IMR-90 (cell line): Measurements from ENCODE around the gene MFSD6. TPM values are rescaled to one million over a fixed set of nuclear protein-coding genes. Genes with fewer than 3 reads are reported as not detected.

Source experiments
- polyA plus RNA-seq, 3 experiments: library from polyadenylated mRNA; depleted of rRNA; stranded (reverse); fragments of >200 nt; gene quantifications; 2 replicates each; pipeline ENCODE4 v1.2.3, GENCODE V29; 2012; ENCODE audit warnings: low replicate concordance in 1 of 3
- total RNA-seq: library from RNA; depleted of rRNA; stranded (reverse); fragments of >200 nt; gene quantifications from 2 replicates; pipeline ENCODE4 v1.2.3, GENCODE V29; 2012; rRNA removed

MFSD6 gene
- total and polyA plus RNA-seq, 2 of the 4 experiments (the other 2 are of a cell fraction) = 4.2 to 7.7 TPM

Other genes starting within 250 kb of the MFSD6 start
- 8.8 and 15.6 TPM in 2 replicates for gene HIBCH, start 88.5 kb upstream of the MFSD6 start, total RNA-seq
- gene HIBCH, start 88.5 kb upstream of the MFSD6 start, polyA plus RNA-seq (2012; rRNA removed) = 8.3 and 11.9 TPM in 2 replicates
- 3.6 and 4.1 TPM in 2 replicates for gene INPP1, start 64.8 kb upstream of the MFSD6 start, total RNA-seq
- 10.1 and 10.7 TPM in 2 replicates for gene INPP1, start 64.8 kb upstream of the MFSD6 start, polyA plus RNA-seq (2012; rRNA removed)
- gene NEMP2, start 126.4 kb downstream of the MFSD6 start, total RNA-seq = 1.3 and 2.2 TPM in 2 replicates
- 0.83 and 1.1 TPM in 2 replicates for gene NEMP2, start 126.4 kb downstream of the MFSD6 start, polyA plus RNA-seq (2012; rRNA removed)
- 31.2 and 33.6 TPM in 2 replicates for gene NAB1, start 240.7 kb downstream of the MFSD6 start, total RNA-seq
- 9.6 and 11.9 TPM in 2 replicates for gene NAB1, start 240.7 kb downstream of the MFSD6 start, polyA plus RNA-seq (2012; rRNA removed)